KG1 (cell line): Measurements from ENCODE around the gene MRTFA.
A peak's percentile ranks its signal among the peaks of the same experiment; 100 is the strongest.
"Not testable (repeated sequence)": the region's sequence is repeated elsewhere in the genome, so short reads cannot be mapped to it uniquely, and the experiment has no call there.

Source experiments
- DNase-seq: peaks from one replicate; lab custom pipeline; 2025; lab: John Stamatoyannopoulos, UW

The MRTFA gene

DNA sequence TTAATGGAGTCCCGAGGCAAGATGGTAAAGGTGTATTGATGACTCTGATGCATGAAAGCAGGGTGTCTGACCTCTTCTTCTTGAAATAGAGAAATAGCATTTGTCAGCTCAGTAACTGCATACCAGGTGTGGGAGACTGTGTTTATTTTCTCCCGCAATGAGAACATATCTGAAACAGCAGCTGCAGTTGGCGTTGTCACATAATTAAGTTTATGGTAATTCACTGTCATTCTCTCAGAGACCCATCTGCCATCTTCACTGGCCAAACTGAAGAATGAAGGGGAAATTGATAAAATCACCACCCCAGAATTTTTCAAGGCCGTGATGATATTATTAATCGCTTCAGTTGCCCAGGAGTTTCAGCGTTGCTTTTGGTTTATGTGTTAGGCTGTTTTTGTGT lies 22.6 kb upstream of the MRTFA start:
- no peak for DNase-seq

DNA sequence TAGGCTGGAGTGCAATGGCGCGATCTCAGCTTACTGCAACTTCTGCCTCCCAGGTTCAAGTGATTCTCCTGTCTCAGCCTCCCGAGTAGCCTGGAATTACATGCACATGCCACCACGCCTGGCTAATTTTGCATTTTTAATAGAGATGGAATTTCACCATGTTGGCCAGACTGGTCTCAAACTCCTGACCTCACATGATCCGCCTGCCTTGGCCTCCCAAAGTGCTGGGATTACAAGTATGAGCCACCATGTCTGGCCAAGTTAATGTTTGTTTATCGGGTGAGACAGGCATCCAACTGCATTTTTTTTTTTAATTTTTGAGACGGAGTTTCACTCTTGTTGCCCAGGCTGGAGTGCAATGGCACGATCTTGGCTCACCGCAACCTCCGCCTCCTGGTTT lies 20.1 kb upstream of the MRTFA start:
- not testable (repeated sequence) for DNase-seq

DNA sequence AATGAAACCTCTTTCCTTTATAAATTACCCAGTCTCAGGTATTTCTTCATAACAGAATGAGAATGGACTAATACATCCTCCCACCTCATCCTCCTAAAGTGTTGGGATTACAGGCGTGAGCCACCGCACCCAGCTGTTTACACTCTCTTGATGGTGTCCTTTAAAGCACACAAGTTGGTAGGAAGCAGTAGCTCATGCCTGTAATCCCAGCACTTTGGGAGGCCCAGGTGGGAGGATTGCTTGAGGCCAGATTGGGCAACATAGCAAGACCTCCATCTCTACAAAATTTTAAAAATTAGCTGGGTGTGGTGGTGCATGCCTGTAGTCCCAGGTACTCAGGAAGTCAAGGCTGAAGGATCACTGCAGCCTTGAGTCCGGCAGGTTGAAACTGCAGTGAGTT lies 19.4 kb upstream of the MRTFA start:
- not testable (repeated sequence) for DNase-seq

DNA sequence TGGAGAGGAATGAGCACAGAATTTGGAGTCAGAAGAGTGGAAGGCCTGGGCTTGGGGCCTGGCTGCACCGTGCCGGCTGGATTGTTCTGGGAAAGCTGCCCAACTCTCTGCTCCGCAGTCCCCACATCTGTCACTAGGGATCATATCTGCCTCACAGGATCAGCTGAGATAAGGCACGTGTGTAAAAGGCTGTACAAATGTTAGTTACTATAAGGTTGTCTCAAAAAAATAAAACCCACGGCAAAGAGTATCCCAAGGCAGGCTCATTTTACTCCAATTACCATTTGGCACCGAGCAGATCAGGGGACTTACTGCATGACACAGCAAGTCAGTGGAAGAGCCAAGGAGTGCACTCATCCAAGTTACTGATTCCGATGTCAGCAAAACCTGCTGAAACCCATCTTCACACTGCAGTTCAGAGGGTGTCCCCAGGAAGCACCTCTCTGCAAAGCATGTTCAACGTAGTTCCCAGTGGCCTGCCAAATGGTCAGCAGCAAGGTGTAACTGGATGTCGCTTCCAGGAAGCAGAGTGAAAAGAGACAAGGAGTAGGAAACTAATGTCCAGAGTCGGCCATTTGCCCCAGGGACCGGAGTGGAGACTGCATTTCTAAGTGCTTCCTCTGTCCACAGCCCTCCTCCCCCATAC lies 18.1 kb upstream of the MRTFA start:
- DNase-seq, result no peak

DNA sequence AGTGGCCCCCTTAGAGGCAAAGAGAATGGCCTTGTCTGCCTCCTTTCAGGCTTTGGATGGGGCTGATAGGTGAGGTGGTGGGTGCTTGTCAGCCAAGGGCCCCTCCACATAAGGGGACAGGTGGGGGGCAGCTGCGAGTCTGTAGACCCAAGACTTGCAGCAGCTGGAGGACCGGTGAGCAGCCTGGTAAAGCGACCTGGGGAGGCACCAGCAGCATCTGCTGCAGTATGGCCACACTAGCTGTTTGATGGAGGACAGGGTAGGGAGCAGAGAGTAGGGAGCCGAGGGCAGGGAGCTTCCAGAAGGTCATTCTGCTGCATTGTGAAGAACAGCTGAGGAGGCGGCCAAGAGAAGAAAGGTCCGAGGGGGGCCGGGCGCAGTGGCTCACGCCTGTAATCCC lies 16.8 kb upstream of the MRTFA start:
- DNase-seq, result no peak

DNA sequence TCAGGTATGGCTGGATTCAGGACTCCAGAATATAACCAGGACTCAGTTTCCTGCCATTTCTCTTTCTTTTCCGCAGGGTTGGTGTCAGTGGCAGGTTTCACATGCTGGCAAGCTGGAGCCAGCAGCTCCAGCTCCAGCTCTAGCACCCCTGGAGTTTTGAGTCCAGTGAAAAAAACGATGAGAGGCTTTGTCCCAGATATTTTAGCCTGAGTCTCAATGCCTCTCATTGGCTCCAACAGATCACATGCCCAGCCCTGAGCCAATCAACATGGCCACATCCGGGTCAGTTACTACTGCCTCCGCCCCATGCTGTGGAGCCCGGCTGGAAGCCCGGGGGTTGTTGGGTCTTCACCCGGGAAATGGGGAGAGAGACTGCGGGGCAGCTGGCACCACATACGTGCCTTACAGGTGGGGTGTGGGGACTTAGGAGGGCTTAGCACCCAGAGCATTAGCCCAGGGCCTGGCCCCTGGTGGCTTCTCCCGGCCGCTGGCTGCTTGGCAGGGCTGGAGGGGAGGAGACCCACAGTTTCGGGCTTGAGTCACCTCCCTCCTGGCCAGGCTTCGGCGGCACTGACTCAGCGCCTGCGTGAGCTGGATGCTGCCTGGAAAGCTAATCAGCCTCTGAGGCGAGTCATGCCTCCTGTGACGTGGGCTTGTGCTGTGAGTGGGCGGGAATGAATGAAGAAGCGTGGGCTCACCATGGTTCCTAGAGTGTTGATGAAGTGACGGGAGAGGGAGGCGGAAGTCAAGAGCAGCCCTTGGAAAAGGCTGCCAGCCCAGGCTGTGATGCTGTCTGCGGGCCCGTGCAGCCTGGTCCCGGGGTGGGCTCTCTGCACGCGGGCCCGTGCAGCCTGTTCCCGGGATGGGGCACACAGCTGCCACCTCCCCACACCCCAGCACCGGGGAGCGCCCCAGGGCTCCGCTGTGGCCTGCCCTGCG lies 15.3 kb upstream of the MRTFA start:
- no peak for DNase-seq

DNA sequence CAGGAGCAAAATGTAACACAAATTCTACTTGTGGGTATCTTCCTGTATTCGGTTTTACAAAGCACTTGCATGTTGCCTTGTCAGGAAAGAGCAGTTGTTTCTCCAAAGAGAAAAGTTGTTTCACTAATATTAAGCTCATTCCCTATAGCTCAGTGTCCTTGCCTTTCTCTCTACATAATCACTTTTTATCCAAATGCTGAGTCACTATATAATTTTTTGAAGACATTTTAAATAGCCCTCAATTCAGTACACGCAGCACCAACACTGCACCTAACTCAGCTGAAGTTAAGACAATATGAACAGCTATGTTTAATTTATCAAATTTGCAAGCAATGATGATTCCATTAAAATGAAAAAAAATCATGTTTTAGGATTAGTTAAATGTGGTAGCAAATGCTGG lies 14.5 kb upstream of the MRTFA start:
- no peak for DNase-seq

DNA sequence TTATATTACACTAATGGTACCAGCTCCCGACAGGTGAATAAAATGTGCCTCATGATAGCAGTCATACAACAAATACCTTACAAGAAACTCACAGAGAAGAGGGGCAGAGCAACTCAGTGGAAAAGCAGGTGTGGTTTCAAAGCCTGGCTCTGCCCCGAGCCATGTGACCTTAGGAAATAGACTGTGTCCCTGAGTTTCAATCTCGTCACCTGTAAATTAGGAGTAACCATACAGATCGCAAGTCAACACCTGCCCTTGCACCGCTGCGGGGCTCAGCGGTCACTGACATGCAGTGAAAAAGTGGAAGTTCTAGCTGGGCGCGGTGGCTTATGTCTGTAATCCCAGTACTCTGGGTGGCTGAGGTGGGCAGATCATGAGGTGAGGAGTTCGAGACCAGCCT lies 11.9 kb upstream of the MRTFA start:
- no peak for DNase-seq

DNA sequence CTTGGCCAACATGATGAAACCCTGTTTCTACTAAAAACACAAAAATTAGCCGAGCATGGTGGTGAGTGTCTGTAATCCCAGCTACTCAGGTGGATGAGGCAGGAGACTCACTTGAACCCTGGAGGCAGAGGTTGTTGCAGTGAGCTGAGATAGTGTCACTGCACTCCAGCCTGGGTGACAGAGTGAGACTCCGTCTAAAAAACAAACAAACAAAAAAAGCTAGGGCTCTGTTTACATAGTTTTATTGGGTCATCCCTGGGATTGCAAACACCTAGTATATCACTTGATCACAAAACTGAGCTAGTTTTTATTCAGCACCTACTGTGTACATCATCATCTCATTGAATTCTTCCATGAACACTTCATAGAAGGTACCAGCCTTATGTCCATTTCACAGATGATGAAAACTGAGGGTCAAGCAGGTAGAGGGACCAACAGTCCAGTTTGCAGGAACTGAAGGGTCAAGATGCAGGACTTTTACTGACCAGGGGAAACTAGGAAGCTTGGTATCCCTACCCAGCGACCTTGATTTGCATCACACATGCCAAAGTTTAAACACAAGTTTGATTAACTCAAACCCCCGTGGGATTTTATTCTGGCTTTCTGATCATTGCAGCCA lies 9.2 kb upstream of the MRTFA start:
- DNase-seq, result no peak

DNA sequence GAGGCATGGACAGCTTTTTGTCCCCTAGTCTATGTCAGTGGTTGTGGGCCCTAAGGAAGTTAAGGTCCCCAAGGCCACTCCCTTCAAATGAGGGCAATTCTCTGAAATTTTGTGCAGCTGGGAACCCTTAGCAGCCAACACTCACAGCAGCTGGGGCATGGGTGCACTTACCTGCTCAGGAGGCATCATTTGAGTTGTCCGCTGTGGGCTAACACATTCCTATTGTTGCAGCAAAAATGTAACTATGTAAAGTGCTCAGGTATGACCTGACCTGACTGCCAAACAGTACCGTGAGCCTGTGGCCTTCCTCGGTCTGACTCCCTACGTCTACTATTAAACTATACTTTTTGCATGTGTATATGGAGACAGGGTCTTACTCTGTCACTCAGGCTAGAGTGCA lies 5.8 kb upstream of the MRTFA start:
- no peak for DNase-seq

DNA sequence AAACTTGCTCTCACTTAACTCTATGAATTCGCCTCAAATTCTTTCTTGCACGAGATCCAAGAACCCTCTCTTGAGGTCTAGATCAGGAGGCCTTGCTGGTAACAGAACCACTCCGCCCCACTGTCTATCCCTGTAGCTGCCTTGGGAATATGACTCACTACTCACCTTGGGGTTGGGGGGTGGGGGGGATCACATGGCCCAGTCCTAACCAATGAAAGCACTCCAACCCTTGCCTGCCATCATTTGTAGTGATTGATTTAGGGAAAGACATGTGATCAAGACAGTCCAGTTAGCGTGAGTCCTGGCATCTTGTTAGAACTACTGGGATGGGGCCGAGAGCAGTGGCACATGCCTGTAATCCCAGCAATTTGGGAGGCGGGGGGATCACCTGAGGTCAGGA lies 4.8 kb upstream of the MRTFA start:
- DNase-seq, result no peak

DNA sequence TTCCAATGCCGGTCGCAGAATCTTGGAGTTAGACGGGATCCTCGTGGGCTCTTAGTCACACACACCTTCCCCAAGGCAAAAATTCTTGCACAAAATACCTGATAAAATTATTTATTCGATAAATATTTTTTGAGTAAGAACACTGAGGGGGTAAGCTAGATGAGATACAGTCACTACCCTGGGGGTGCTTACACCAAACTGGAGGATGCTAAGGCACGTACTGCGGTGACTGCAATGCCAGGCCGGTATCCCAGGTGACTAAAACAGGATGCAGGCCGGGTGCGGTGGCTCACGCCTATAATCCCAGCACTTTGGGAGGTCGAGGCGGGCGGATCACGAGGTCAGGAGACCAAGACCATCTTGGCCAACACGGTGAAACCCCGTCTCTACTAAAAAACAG lies 1.7 kb upstream of the MRTFA start:
- no peak for DNase-seq

DNA sequence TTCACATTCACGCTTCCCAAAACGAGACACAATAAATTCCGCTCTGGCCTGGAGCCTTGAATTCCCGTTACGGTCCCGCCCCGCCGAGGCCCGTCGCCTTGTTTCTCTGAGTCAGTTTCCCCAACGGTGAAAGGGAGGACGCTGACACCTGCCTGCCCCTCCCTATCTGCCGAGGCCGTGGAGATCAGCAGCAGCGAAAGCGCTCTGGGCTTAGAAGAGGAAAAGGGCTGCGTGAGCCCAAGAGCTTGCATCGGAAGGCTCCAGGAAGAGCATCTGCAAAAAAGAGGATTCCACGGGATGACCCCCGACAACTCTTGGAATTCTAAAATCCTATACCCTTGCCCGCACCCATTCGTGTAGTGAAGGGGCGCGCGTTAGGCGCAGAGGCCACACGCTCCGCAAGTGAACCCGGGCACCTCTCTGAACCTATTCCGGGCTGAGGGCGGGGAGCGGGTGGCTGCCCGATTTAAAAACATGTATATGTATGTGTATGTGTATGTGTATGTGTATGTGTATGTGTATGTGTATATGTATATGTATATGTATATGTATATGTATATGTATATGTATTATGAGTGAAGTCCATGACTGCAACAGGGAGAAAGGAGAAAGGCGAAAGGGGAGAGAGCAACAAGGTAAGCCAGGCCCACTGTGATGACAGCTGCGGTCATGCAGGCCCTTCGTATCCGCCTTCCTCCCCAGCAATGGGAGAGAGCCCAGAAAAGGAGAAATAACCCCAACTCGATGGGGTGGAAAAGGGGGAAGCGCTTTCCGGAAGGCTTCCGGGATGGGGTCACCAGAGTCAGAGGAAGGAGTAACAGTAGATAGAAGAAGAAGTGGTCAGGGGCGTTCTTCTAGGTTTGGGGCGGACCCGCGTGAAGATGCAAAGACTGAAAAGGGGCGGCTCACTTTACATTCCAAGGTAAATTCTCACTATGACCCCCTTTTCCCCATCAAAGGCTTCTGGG lies 948 bp upstream of the MRTFA start:
- peak; percentile 62 for DNase-seq

DNA sequence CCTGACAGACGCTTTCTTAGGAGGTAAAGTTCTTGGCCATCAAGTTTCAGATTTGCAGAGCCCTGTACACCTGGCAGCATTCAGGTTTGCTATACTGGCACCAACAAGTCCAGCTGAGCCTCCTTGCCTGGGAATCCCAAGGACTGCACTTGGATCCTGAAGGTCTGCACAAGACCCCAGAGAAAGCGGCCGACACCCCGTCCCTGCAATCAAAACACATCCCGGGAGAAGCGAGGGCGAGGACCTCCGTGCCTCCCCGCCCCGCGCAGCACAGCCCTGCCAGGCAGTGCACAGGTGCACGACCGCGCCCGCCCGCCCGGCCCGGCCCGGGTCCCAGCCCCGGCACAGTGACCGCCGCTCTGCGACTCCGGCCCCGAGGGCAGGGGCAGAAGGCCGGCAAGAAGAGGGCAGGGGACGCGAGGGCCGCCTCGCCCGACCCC lies 559 bp downstream of the MRTFA start:
- DNase-seq, result no peak

DNA sequence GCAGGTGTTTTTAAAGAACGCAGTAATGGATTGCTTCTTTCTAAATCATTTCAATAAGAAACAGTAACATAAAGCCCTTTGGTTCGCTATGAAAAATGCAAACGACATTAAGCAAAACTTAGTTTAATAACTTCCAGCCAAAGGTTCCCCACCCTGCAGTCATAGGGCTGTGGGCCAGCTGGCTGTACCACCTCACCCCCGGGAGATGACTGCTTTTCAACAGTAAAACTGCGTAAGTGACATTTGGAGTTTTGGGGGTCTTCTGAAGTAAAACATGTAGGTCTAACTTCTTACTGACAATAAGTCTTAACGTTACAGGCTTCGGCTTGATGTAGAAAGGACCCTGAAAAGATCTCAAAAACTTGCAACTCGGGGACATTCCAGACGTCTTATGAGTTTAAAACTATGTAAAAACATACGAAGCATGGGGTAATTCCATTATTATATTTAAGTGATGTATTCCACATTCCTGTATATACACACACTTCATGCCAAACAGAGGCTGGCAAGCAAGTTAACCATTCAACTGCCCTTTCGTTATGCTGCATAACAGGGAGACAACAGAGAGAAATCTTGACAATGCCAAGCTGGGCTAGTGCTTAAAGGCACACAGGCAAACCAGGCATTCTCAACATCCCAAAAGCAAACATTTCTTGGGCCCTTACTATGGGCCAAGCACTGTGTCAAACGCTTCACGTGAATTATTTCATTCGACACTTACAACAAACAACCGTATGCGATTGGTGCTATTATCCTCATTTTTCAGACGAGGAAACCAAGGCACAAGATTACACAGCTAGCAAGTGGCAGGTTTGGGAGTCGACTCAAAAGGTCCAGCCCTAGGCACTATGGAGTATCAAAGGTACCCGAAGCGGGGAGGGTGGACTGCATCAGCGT lies 1.2 kb downstream of the MRTFA start:
- no peak for DNase-seq

DNA sequence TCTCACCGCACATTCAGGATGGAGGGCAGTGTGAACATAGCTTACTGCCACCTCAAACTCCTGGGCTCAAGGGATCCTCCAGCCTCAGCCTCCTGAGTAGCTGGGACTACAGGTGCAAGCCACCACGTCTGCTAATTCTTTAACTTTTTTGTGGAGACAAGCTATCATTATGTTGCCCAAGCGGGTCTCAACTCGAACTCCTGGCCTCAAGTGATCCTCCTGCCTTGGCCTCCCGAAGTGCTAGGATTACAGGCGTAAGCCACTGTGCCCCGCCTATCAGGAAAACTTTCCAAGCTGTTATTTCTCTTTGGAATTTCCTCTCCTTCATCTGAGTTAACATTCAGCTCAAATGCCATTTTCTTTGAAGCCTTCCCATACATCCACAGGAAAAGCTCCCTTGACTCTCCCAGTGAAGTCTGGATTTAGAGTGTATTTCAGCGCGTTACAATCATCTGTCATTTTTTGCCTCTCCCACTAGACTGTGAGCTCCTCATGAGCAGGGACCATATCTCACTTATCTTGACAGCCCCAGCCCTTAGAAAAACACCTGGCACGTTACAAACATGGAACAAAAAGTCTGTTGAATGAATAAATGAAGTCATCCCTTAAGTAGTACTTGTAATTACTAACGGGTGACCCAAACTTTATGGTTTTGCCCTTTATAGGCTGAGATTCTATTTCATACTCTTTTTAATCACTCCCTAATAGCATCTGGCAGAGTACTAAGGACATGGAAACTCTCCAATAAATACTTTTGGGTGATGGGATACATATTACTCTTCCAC lies 2.2 kb downstream of the MRTFA start:
- DNase-seq, result no peak

DNA sequence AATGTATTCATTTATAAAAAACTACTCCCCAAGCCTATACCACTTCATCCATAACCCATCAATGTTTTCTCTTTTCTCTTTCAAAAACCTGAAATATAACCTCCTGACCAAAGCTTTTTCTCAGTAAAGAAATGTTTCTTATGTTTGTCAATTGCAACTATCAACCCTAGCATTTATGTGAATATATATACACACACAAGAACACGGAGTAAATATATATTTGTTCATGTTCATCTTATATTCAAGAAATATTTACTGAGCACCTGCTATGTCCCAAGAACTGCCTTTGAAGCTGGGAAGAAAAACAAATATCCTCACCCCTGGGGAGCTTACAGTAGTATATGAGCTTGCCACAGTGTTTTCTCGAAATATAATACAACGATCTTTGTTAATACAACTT lies 3.5 kb downstream of the MRTFA start:
- DNase-seq, result no peak

DNA sequence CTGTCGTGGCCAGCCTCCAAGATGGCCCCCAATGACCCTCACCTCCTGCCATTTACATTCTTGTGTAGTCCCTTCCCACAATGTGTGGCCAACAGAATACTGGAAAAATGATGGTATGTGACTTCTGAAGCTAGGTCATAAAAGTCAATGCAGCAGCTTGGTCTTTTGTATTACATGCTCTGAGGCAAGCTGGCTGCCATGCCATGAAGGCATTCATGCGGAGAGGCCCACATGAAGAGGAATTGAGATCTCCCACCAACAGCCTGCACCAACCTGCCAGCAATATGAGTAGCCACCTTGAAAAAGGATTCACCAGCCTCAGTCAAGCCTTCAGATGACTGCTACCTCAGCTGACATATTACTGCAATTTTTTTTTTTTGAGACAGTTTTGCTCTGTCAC lies 4.6 kb downstream of the MRTFA start:
- DNase-seq, result no peak

DNA sequence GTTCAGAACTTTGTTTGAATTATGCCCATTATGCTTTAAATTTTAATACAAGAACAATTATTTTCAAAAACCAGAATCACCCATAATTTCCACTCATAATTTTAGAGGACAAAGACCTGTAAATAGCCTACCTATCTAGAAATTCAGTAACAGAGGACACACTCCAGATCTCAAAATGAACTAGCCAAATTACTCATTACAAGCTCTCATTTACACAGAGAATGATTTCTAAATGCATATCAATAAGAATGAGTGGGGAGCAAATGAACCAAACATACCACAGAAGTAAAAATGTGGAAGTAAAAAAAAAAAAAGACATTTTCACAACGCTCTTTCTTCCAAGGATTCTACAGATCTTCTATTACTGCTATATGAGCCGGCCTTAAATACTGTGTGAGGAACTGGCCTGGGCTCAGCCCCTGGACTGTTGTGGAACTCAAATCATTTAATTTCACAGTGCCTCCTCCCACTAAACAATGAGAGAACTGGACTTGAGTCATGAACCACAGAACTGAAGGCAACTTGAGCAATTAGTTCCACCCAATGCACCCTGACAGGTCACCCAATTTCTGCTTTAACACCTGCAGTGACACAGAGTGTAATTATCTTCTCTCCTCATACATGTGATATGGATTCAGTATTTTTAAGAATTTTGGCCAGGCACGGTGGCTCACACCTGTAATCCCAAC lies 8.0 kb downstream of the MRTFA start:
- DNase-seq, result no peak
